GM19324 (cell line): ENCODE measurements around the gene SMOC2.
"Not testable (repeated sequence)": the region's sequence is repeated elsewhere in the genome, so short reads cannot be mapped to it uniquely, and the experiment has no call there.

ENCODE experiments used
- ATAC-seq: cut with Tn5 transposase; IDR thresholded peaks from one replicate; pipeline ENCODE4 v1.9.1; 2021; ENCODE audit warnings: mild to moderate bottlenecking, moderate library complexity; ENCODE audit not compliant: unreplicated experiment, low FRiP score

The SMOC2 gene

GRCh38 chr6:168692193-168692914 is 251.4 kb downstream of the SMOC2 start:
- no peak for ATAC-seq

GRCh38 chr6:168692915-168693257 is 251.9 kb downstream of the SMOC2 start:
- ATAC-seq = not testable (repeated sequence)

- ATAC-seq = not testable (repeated sequence)
These were observed 253.8 kb downstream of the SMOC2 start for GRCh38 chr6:168694797-168695196.

- no peak for ATAC-seq
These were observed 254.7 kb downstream of the SMOC2 start for GRCh38 chr6:168695701-168696100.

GRCh38 chr6:168698923-168699322 is 257.9 kb downstream of the SMOC2 start:
- no peak for ATAC-seq

- ATAC-seq = no peak
These were observed 258.8 kb downstream of the SMOC2 start for GRCh38 chr6:168699631-168700295.

- ATAC-seq = no peak
These were observed 259.9 kb downstream of the SMOC2 start for GRCh38 chr6:168700880-168701279.

GRCh38 chr6:168703990-168704389 is 263.0 kb downstream of the SMOC2 start:
- no peak for ATAC-seq

GRCh38 chr6:168704678-168705077 is 263.7 kb downstream of the SMOC2 start:
- no peak for ATAC-seq

GRCh38 chr6:168705271-168705670 is 264.3 kb downstream of the SMOC2 start:
- ATAC-seq = not testable (repeated sequence)

GRCh38 chr6:168706471-168707177 is 265.6 kb downstream of the SMOC2 start:
- no peak for ATAC-seq

GRCh38 chr6:168708526-168708925 is 267.5 kb downstream of the SMOC2 start:
- no peak for ATAC-seq

- no peak for ATAC-seq
These were observed 268.0 kb downstream of the SMOC2 start for GRCh38 chr6:168708984-168709383.

GRCh38 chr6:168709390-168709789 is 268.4 kb downstream of the SMOC2 start:
- ATAC-seq = no peak

GRCh38 chr6:168709991-168710390 is 269.0 kb downstream of the SMOC2 start:
- ATAC-seq = no peak

- ATAC-seq = no peak
These were observed 270.2 kb downstream of the SMOC2 start for GRCh38 chr6:168711049-168711640.

GRCh38 chr6:168711666-168712300 is 270.8 kb downstream of the SMOC2 start:
- ATAC-seq = no peak

- no peak for ATAC-seq
These were observed 272.0 kb downstream of the SMOC2 start for GRCh38 chr6:168712993-168713392.

- no peak for ATAC-seq
These were observed 272.9 kb downstream of the SMOC2 start for GRCh38 chr6:168713839-168714238.

- no peak for ATAC-seq
These were observed 273.7 kb downstream of the SMOC2 start for GRCh38 chr6:168714547-168715260.
